GM19193 (cell line): ENCODE results near the gene XAB2.

Experiments used
- POLR2A ChIP-seq: IDR thresholded peaks from 4 replicates; pipeline ENCODE4 v1.6.1; 2011; ENCODE audit not compliant: insufficient read depth, insufficient read length; ENCODE audit errors: extremely low read depth

The XAB2 gene

DNA sequence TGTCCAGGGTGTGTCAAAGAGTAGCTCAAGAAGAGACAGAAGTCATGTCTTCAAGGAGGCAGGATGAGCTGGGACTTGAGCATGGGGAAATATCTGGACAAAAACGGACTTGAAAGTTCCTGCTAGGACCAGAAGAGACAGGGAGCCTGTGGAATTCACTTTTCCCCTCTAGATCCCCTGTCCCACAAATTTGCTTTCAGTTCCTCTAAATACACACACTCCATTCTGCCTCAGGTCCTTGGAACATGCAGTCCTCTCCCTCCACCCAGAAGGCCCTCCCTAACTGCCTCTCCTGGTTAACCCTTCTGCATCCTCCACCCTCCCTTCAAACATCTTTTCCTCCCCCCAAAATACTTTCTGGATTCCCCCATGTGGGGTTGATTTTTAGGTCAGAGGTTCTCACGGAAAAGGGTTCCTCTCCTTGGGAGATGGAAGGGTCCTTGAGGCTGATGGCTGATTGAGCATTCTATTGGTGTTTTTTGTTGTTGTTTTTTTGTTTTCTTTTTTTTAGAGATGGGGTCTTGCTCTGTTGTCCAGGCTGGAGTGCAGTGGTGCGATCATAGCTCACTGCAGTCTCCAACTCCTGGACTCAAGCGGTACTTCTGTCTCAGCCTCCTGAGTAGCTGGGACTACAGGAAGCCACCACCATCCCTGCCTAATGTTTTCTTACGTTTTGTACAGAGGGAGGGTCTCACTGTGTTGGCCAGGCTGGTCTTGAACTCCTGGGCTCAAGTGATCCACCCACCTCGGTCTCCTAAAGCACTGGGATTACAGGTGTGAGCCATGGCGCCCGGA is 32.6 kb upstream of the XAB2 start:
- TF ChIP-seq POLR2A: no peak

DNA sequence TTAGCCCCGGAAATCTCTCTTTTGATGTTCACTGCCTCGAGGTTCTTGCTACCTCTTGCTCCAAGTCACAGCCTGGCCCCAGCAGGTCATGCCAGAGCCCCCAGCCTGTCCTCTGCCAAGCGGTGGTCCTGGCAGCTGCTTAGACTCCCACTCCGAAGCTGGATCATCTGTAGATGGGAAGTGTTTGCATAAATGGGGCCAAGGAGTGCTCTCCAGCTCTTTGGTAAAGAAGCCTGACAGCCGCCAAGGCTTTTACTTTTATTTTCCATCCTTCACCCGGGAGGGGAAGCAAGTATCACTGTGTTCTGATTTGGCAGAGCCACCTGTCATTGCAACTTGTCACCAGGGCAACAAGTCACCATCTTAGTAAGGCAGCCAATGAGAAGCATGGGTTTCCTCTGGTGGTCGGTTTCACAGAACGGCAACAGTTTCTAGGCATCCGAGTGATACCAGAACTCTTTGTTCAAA is 28.9 kb upstream of the XAB2 start:
- peak; percentile 44 for TF ChIP-seq POLR2A

DNA sequence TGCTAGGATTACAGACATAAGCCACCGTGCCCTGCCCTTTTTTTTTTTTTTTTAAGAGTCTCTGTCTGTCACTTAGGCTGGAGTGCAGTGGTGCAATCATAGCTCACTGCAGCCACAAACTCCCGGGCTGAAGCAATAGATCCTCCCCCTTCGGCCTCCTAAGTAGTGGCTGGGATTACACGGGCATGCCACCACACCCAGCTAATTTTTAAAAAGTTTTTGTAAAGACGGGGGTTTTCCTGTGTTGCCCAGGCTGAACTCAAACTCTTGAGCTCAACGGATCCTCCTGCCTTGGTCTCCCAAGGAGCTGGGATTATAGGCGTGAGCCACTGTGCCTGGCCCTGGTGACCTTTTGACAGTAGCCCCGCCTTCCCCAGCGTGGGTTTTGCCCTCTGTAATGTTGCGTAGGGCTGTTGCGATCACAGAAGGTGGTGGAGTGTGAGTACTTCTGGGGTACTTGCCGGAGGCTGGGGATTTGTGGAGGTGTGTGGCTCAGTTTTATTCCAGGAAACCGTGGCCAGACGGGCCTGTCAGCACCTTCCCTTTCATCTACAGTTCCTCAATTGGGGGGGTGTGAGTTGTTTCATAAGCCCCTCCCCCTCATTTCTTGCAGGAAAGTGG is 27.9 kb upstream of the XAB2 start:
- no peak for TF ChIP-seq POLR2A

DNA sequence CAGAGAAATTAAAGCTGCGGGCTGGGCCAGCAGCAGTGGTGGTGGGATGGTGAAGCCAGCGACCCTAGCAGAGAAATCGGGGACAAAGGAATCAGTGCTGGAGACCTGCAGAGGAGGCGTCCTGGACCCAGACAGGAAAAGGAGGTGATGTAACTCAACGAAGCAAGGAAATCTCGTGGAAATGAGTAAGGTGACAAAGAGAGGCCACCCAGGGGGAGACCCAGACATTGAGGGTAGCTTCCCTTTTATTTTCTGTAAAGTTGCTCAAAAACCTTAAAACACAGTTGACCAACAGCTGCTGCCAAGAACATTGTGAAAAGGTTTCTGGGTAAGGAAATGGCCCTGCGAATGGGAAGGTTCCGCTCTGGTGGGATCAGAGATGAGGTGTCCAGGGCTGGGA is 26.2 kb upstream of the XAB2 start:
- TF ChIP-seq POLR2A: no peak

DNA sequence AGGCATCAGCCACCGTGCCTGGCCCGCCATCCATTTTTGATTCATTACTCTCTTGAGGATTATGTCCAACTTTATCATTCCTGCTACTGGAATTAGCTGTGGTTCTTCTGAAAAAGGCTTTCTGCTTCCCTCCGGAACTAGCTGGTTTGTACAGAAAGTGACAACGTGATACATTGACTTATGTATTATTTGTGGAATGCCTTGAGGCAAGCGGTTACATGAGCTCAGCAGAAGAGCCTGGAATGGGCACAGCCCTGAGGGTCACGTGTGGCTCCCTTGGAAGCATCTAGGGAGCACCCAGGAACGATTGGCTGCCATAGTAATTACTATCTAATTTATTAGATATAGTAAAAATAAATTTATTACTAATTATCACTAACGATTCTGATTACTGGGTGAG is 25.1 kb upstream of the XAB2 start:
- TF ChIP-seq POLR2A: no peak

DNA sequence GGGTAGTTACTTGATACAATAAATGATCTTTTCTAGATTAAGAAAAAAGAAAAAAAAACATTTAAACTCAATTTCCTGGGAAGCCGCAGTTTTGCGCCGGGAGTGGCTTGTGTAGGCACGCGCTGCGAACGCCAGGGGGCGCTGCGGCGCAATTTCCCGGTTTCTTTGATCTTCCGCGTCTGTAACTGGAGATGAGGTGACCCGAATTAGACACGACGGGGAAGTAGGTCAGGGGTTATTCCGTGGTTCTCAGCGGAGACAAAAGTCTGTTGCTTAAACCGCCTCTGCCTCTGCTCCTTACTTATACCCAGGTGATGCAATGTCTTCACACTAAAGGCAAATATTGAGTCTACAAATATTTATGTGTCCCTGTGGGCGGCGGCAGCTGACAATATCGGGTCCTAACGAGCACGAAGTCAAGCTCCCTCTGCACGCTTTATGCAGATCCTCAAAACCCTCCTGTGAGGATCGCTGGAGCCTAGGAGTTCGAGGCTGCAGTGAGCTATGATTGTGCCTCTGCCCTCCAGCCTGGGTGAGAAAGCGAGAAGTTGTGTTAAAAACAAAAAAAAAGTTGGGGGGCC is 22.8 kb upstream of the XAB2 start:
- TF ChIP-seq POLR2A: no peak

DNA sequence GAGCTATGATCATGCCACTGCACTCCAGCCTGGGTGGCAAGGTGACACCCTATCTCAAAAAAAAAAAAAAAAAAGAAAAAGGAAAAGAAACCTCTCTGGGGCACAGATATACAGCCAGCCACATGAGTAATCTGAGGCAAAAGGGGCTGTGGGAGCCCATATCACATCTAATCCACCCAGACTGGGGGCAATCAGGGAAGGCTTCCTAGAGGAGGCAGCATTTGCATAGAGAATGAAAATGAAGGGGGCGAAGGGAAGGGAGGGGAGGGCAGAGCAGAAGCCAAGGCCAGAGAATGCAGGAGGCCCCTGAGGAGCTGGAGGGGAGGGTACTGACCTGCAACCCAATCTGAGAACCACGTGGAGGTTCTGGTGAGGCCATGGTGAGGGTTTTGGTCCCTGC is 20.8 kb upstream of the XAB2 start:
- no peak for TF ChIP-seq POLR2A

DNA sequence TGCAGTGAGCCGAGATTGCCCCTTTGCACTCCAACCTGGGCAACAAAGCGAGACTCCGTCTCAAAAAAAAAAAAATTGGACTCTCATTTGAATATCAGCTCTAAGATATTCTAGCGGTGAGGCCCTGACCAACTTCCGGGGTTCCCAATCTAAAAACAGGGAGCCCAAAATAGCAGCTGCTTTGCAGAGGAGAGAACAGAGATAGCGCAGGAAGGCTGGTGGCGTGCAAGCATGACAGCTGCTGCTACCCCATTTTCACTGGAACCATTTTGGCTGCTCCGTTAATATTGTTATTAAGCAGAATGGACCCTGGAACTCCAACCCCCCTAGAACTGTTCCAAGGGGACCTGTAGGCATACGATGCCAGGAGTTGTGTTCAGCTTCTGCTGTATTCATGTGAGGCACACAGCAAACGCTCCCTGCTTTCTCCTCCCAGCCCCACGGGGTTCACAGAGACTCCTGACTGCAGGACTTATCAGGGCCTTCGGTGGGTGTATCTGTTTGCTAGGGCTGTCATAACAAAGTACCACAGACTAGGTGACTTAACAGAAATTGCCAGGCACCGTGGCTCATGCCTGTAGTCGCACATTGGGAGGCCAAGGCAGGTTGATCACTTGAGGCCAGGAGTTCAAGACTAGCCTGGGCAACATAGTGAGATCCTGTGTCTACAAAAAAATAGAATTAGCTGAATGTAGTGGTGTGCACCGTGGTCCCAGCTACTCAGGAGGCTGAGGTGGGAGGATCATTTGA is 19.1 kb upstream of the XAB2 start:
- no peak for TF ChIP-seq POLR2A

DNA sequence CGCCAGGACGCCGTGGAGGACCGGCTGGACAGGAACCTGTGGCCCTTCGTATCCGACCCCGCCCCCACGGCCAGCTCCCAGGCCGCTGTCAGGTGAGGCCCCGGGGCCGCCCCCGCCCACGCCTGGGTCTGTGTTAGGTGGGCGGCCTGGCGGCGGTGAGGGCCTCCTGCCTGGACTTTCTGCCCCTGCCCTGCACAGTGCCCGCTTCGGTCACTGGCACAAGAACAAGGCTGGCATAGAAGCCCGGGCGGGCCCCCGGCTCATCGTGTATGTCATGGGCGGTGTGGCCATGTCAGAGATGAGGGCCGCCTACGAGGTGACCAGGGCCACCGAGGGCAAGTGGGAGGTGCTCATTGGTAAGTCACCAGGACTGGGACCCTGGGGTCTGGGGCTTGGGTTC is 17.8 kb upstream of the XAB2 start:
- no peak for TF ChIP-seq POLR2A

DNA sequence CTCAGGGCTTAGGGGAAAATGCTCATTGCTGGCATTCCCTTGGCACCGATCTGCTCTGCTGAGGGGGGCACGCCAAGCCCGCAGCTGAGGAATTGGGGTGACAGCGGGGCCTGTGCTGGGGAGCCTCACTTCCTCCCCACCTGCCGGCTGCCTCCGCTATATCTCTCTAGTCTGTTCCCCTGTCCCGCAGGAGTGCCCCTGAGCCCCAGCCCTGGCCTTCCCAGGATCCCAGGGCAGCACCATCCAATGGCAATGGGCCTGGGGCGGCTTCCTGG is 17.0 kb upstream of the XAB2 start:
- TF ChIP-seq POLR2A: no peak

DNA sequence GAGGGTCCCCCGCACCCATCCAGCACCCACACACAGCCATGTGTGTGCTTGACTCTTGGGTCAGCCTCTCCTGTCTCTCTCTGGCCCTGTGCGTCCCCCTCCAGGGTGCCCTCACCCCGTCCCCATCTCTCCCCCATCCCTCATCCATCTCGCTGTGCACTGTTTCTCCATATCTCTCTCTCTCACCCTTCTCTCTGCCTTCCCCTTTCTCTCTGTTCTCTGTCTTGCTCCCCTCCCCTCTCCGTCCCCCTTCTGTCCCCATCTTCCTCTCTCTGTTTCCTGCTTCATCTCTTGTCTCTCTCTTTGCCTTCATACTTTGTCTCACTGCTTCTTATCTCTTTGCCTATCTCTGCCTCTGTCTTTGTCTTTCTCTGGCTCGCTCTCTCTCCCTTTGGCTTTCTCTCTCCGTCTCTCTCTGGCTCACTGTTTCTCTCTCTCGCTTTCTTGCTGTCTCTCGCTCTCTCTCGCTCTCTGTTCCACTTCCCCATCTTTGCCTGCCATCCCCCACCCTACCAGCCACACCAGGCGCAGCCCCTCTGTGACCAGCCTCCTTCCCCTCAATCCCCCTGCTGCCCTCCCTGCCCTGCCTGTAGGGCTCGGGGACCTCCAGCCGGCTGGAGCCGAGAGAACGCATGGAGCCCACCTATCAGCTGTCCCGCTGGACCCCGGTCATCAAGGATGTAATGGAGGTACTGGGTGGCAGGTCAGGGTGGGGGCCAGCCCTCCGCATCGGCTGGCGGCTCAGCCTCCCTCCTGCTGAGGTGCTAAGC is 16.5 kb upstream of the XAB2 start:
- no peak for TF ChIP-seq POLR2A

DNA sequence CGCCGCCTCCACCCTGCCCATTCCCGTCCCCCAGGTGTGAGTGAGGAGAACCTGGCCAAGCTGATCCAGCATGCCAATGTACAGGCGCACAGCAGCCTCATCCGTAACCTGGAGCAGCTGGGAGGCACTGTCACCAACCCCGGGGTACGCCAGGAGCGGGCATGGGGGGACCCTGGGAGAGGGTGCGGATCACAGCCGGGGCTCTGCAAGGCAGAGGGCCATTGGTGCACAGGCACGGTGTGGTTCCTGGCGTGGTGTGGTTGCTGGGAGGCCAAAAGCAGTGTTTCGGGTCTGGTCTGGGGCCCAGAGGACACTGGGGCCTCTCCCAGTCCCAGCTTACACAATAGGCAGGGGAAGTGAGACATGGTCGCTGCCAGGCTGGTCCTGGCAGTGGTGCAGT is 15.8 kb upstream of the XAB2 start:
- no peak for TF ChIP-seq POLR2A

DNA sequence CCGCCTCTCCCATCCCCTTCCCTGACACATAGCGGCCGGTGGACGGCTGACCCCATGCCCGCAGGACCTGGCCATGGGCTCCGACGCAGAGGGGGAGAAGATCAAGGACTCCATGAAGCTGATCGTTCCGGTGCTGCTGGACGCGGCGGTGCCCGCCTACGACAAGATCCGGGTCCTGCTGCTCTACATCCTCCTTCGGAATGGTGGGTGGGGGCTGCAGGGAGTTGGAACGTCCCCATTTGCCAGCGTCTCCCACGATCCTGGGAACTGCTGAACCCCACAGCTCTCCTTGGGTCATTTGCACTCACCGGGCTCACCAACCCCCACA is 15.2 kb upstream of the XAB2 start:
- TF ChIP-seq POLR2A: no peak

DNA sequence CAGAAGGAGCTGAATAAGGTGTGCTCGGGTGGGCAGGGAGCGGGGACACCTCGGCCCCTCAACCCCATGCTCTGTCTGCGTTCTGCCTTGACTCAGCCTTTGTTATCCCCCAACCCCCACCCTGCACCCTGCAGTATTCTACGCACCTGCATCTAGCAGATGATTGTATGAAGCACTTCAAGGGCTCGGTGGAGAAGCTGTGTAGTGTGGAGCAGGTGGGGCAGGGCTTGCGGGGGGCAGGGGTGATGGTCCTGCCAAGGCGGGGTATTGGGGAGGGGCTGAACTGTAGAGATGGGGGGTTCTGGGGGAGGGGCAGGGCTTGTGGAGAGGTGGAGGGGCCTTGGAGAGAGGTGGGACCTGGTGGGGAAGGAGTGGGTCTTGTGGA is 13.7 kb upstream of the XAB2 start:
- TF ChIP-seq POLR2A: no peak
